Activated naive CD4-positive, alpha-beta T cell treated with anti-CD3 and anti-CD28 coated beads, Interleukin-2, amount 10 ng/mL, durations not matched to agents 7 days and 5 days (primary cell): ENCODE results near the gene FSTL1.

Experiments used
- CTCF ChIA-PET: fragments of 350-600 bp; sonication (Branson Sonifier 250); formaldehyde crosslinking; loops from one replicate; lab custom pipeline; 2021; ENCODE audit warnings: antibody characterized with exemption; lab: Charles Lee
- DNase-seq: peaks from one replicate; pipeline ENCODE4 v3.0.0-alpha.2; 2020
- H3K27ac Mint-ChIP-seq: one replicate; pipeline ENCODE4 v1.8.0; 2021; ENCODE audit warnings: mild to moderate bottlenecking, moderate library complexity, mixed read lengths
- H3K27me3 Mint-ChIP-seq: one replicate; pipeline ENCODE4 v1.8.0; 2021; ENCODE audit warnings: mild to moderate bottlenecking, mixed read lengths
- H3K36me3 Mint-ChIP-seq: one replicate; pipeline ENCODE4 v1.8.0; 2021; ENCODE audit warnings: mixed read lengths
- H3K4me1 Mint-ChIP-seq: one replicate; pipeline ENCODE4 v1.8.0; 2021; ENCODE audit warnings: mixed read lengths
- H3K4me3 Mint-ChIP-seq: one replicate; pipeline ENCODE4 v1.8.0; 2021; ENCODE audit warnings: mild to moderate bottlenecking, moderate library complexity, mixed read lengths
- H3K9me3 Mint-ChIP-seq: one replicate; pipeline ENCODE4 v1.8.0; 2021; ENCODE audit warnings: mixed read lengths

The FSTL1 gene

DNA sequence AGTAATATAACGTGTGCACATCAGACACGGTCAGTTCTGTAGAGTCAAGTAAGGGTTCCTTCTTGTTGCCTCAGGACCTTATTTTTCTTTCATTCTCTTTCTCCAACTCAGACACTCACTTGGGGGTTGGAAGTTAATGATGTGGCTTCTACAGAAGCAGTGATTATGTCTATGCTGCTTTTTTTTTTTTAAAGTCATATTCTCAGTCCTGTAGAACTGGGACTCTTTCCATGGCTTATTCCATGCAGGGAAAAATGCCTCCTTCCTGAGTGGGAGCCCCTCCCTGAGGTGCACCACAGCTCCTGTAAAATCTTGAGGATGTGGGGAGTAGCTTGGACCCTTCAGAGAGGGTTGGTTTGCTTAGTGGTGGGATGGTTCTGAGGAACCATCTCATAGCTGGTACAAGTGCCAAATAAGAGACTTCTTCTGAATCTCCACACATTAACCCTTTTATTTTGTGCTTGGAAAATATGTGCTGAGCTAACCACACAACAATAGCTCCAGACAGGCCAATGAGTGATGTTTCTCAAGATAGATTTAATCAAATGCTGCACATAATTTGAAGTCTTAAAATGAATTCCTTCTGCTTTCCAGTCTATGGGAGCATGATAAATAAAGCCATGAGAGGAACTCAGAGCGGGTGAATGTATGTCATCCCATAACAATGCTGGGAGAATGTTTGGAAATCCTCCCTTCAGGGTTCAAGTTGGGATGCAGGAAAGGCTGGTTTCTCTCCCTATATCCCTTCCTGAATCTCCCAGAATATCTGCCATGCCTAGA, 23.3 kb upstream of the FSTL1 start:
- H3K36me3 Mint-ChIP-seq: no peaks in the 10 kb centered on the region
- no peak overlapping the region for H3K4me3 Mint-ChIP-seq
- no peaks in the 10 kb centered on the region for H3K9me3 Mint-ChIP-seq
- H3K27ac Mint-ChIP-seq: no peak overlapping the region
- CTCF ChIA-PET: no interaction called here
- peaks cover 20% of the 10 kb centered on the region for H3K27me3 Mint-ChIP-seq
- no peaks in the 10 kb centered on the region for H3K4me1 Mint-ChIP-seq
- DNase-seq: no peak

DNA sequence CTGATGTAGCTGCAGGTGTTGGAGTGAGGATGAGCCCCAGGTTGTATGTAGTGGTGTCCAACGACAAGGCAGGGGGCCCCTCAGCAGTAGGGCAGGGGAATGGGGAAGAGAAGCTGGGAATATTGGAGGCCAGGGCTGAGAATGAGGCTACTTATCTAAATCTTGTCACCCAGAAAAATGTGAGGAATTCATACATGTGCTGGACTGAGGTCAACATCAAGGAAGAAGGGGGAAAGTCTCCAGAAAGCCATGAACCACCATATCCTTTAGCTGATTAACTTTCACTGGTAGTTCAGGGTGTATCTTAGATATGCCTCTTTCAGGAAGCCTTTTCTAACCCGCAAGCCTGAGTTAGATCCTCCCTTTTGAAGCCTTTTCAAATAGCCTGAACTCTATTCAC, 22.6 kb upstream of the FSTL1 start:
- CTCF ChIA-PET: no interaction called here
- Mint-ChIP-seq H3K27ac (no peak overlapping the region), H3K9me3 (no peaks in the 10 kb centered on the region), H3K4me3 (no peak overlapping the region), H3K36me3 (no peaks in the 10 kb centered on the region), H3K4me1 (no peaks in the 10 kb centered on the region), H3K27me3 (peaks cover 20% of the 10 kb centered on the region)
- DNase-seq: no peak

- H3K9me3 Mint-ChIP-seq: no peaks in the 10 kb centered on the region
- peaks cover 17% of the 10 kb centered on the region for H3K27me3 Mint-ChIP-seq
- H3K27ac Mint-ChIP-seq: no peak overlapping the region
- DNase-seq: no peak
- H3K36me3 Mint-ChIP-seq: no peaks in the 10 kb centered on the region
- CTCF ChIA-PET: no interaction called here
- H3K4me3 Mint-ChIP-seq: no peak overlapping the region
- no peaks in the 10 kb centered on the region for H3K4me1 Mint-ChIP-seq
These were observed 21.5 kb upstream of the FSTL1 start for GRCh38 chr3:120472121-120472844.

GRCh38 chr3:120471643-120472042, 20.9 kb upstream of the FSTL1 start:
- DNase-seq: no peak
- H3K4me1 Mint-ChIP-seq: no peaks in the 10 kb centered on the region
- no peak overlapping the region for H3K27ac Mint-ChIP-seq
- no peaks in the 10 kb centered on the region for H3K36me3 Mint-ChIP-seq
- no peaks in the 10 kb centered on the region for H3K9me3 Mint-ChIP-seq
- CTCF ChIA-PET: no interaction called here
- no peak overlapping the region for H3K4me3 Mint-ChIP-seq
- peaks cover 14% of the 10 kb centered on the region for H3K27me3 Mint-ChIP-seq

DNA sequence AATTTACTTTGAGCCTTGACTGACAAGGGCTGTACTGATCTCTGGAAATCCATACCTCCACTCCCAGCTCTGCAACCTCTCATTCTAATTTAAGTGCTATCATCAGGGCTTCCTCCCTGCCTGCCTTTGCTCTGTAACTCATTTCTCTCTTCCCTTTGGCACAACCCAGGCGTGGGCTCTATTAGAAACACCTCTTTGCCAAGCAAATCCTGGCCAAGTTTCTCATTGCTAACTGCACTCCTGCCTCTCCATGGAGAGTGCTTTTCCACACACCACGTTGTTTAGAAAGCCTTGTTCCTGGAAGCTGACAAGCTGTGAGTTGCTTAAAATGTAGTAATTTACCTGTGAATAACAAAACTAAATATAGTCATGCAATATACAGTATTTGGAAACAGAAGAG, 20.1 kb upstream of the FSTL1 start:
- H3K27ac Mint-ChIP-seq: no peak overlapping the region
- DNase-seq: no peak
- no peaks in the 10 kb centered on the region for H3K4me1 Mint-ChIP-seq
- H3K27me3 Mint-ChIP-seq: peaks cover 14% of the 10 kb centered on the region
- no peaks in the 10 kb centered on the region for H3K9me3 Mint-ChIP-seq
- CTCF ChIA-PET: no interaction called here
- H3K36me3 Mint-ChIP-seq: no peaks in the 10 kb centered on the region
- H3K4me3 Mint-ChIP-seq: no peak overlapping the region

GRCh38 chr3:120469882-120470301, 19.1 kb upstream of the FSTL1 start:
- Mint-ChIP-seq H3K36me3 (no peaks in the 10 kb centered on the region), H3K9me3 (no peaks in the 10 kb centered on the region), H3K4me3 (no peak overlapping the region), H3K27me3 (peaks cover 16% of the 10 kb centered on the region), H3K27ac (no peak overlapping the region), H3K4me1 (no peaks in the 10 kb centered on the region)
- CTCF ChIA-PET: no interaction called here
- DNase-seq: no peak

- no peaks in the 10 kb centered on the region for H3K9me3 Mint-ChIP-seq
- H3K36me3 Mint-ChIP-seq: no peaks in the 10 kb centered on the region
- CTCF ChIA-PET: no interaction called here
- H3K4me1 Mint-ChIP-seq: no peaks in the 10 kb centered on the region
- peaks cover 19% of the 10 kb centered on the region for H3K27me3 Mint-ChIP-seq
- no peak overlapping the region for H3K27ac Mint-ChIP-seq
- DNase-seq: no peak
- no peak overlapping the region for H3K4me3 Mint-ChIP-seq
These were observed 18.6 kb upstream of the FSTL1 start for GRCh38 chr3:120469440-120469839.

- Mint-ChIP-seq H3K4me1 (no peaks in the 10 kb centered on the region), H3K4me3 (no peak overlapping the region), H3K9me3 (no peaks in the 10 kb centered on the region), H3K27ac (no peak overlapping the region), H3K27me3 (peaks cover 19% of the 10 kb centered on the region), H3K36me3 (no peaks in the 10 kb centered on the region)
- DNase-seq: no peak
- CTCF ChIA-PET: interaction anchor here (0.5 kb wide), 1 partner anchor 35 kb away, joined by 3 read pairs; no protein-coding TSS in a partner anchor
These were observed 18.0 kb upstream of the FSTL1 start for GRCh38 chr3:120468635-120469295.

DNA sequence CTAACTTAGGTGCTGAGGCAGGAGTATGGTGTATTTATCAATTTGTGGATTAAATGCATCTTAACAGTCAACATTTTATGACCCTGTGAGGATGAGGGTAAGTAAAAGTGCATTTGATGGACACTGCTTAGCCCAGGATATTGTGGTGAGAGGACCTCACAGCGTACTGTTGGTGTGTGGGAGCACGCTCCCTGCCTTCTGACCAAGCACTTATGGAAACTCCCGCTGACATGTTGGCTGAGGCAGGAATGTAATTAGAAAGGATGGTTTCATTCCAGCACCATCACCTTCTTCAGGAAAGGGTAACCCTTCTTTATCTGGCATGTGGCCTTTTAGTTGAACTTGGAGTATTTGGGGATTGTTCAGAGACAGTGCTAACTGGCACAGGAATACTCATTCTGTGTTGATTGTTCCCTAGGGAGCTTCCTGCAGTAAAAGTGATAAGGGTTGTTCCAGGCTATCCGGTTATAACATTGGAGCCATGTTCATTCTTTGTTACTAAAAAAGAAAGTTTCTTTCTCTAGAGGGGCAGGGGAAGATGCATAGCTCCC, 11.7 kb upstream of the FSTL1 start:
- Mint-ChIP-seq H3K27ac (no peak overlapping the region), H3K27me3 (peaks cover 15% of the 10 kb centered on the region), H3K4me3 (no peak overlapping the region), H3K36me3 (no peaks in the 10 kb centered on the region), H3K9me3 (no peaks in the 10 kb centered on the region), H3K4me1 (peaks cover 3% of the 10 kb centered on the region)
- no peak for DNase-seq
- CTCF ChIA-PET: interaction anchor here (1.3 kb wide), 1 partner anchor 219 kb away, joined by 3 read pairs; no protein-coding TSS in a partner anchor

DNA sequence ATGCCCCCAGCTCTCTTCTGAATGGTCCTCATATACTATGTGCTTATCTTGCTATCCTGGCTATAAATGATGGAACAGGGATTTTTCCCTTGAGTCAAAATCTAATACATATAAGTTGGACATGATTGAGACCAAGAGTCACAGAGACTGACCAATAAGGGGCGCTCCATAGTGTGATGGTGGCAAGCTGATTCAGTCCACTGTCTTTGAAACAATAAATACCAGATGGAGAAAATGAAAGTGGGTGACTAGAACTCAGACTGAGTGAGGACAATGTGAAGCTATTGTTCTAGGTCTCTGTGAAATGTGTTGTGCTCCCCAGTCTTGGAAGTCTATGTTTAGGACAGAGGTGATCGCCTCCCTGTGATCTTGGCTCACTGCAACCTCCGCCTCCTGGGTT, 10.6 kb upstream of the FSTL1 start:
- Mint-ChIP-seq H3K9me3 (no peaks in the 10 kb centered on the region), H3K4me3 (no peak overlapping the region), H3K27me3 (peaks cover 15% of the 10 kb centered on the region), H3K4me1 (peaks cover 3% of the 10 kb centered on the region), H3K36me3 (no peaks in the 10 kb centered on the region), H3K27ac (no peak overlapping the region)
- CTCF ChIA-PET: interaction anchor here (1.1 kb wide), 1 partner anchor 217 kb away, joined by 3 read pairs; no protein-coding TSS in a partner anchor
- no peak for DNase-seq

DNA sequence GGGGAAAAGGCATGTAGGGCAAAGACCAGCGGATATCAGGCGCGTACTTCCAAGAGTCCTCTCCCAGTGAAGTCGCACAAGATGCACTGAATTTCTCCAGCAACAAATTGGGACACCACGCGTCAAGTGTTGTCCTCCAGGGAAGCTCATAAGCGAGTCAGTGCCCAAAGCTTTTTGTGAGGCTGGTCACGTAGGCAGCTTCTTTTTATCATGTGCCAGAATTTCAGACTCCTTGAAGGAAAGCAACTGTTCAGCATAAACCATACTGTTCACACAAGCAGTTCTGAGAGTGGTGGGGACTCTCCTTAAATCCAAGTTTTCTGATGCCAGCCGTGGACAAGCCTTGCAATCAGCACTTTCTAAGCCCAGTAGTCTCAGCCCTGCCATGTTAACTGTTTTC, 10.1 kb upstream of the FSTL1 start:
- H3K27ac Mint-ChIP-seq: no peak overlapping the region
- DNase-seq: no peak
- H3K36me3 Mint-ChIP-seq: no peaks in the 10 kb centered on the region
- H3K9me3 Mint-ChIP-seq: no peaks in the 10 kb centered on the region
- CTCF ChIA-PET: interaction anchor here (1.1 kb wide), 1 partner anchor 216 kb away, joined by 3 read pairs; no protein-coding TSS in a partner anchor
- H3K27me3 Mint-ChIP-seq: peaks cover 15% of the 10 kb centered on the region
- no peak overlapping the region for H3K4me3 Mint-ChIP-seq
- H3K4me1 Mint-ChIP-seq: peaks cover 3% of the 10 kb centered on the region

GRCh38 chr3:120460181-120460790, 9.5 kb upstream of the FSTL1 start:
- DNase-seq: no peak
- Mint-ChIP-seq H3K36me3 (no peaks in the 10 kb centered on the region), H3K4me1 (peaks cover 3% of the 10 kb centered on the region), H3K4me3 (no peak overlapping the region), H3K27ac (no peak overlapping the region), H3K27me3 (peaks cover 21% of the 10 kb centered on the region), H3K9me3 (no peaks in the 10 kb centered on the region)
- CTCF ChIA-PET: no interaction called here

DNA sequence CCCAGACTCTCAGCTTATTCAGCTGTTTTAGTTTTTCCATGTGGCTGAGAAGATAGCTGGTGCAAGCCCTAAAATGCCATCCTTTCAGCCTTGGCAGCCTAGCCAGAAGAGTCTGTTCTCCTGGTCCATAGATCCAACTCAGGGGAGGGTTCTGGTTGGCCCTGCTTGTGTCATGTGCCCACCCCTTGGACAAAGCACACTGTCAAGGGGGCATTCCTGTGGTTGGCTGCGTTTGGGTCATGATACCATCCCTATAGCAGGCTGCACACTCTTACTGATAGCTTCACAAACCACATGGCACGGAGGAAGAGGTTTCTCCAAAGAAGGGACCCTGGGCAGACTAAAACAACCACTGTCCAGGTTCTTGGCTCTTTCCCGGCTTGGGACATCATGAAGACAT, 8.4 kb upstream of the FSTL1 start:
- H3K4me1 Mint-ChIP-seq: peaks cover 3% of the 10 kb centered on the region
- DNase-seq: no peak
- H3K4me3 Mint-ChIP-seq: no peak overlapping the region
- no peak overlapping the region for H3K27ac Mint-ChIP-seq
- peaks cover 19% of the 10 kb centered on the region for H3K27me3 Mint-ChIP-seq
- CTCF ChIA-PET: no interaction called here
- H3K36me3 Mint-ChIP-seq: no peaks in the 10 kb centered on the region
- H3K9me3 Mint-ChIP-seq: no peaks in the 10 kb centered on the region

DNA sequence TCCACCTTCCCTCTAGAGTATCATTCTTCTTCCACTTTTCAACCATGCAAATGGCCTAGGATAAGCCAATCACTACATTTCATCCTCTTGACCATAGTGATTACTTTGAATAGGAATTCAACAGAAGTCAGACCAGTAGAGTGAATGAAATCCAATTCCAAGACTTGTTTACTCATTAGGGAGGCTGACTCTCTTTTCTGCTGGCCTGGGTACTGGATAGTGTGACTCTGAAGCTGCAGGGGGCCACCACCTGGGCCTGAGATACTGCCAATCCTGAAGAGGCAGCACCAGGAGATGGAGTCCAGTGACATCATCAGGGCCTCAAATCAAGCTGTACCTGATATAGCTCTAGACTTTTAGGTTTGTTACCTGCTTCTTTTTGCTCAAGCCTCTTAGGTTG, 7.0 kb upstream of the FSTL1 start:
- CTCF ChIA-PET: no interaction called here
- Mint-ChIP-seq H3K27ac (no peak overlapping the region), H3K27me3 (peaks cover 25% of the 10 kb centered on the region), H3K4me3 (no peak overlapping the region), H3K9me3 (no peaks in the 10 kb centered on the region), H3K4me1 (peaks cover 3% of the 10 kb centered on the region), H3K36me3 (no peaks in the 10 kb centered on the region)
- DNase-seq: no peak
